Hematopoietic multipotent progenitor cell treated with erythropoietin and hydrocortisone succinate and interleukin-3 and kit ligand, for 17 days (in vitro differentiated cells): ENCODE data around the gene ZNF564.
"Not testable (repeated sequence)": the region's sequence is repeated elsewhere in the genome, so short reads cannot be mapped to it uniquely, and the experiment has no call there.

Experiments
- DNase-seq: peaks from one replicate; pipeline ENCODE4 v3.0.0-alpha.2; 2015; ENCODE audit warnings: low spot score

The ZNF564 gene

GRCh38 chr19:12497032-12497431 is 54.2 kb downstream of the ZNF564 start:
- no peak for DNase-seq

- DNase-seq: no peak
Observed at GRCh38 chr19:12496480-12496879, 54.8 kb downstream of the ZNF564 start.

GRCh38 chr19:12495002-12495802 is 56.1 kb downstream of the ZNF564 start:
- DNase-seq: peak; percentile 67

- DNase-seq: no peak
Observed at GRCh38 chr19:12494260-12494860, 56.9 kb downstream of the ZNF564 start.

GRCh38 chr19:12486265-12486783 is 65.0 kb downstream of the ZNF564 start:
- DNase-seq: not testable (repeated sequence)

GRCh38 chr19:12485571-12485970 is 65.7 kb downstream of the ZNF564 start:
- DNase-seq: no peak

- DNase-seq: no peak
Observed at GRCh38 chr19:12485052-12485416, 66.2 kb downstream of the ZNF564 start.

GRCh38 chr19:12484371-12485051 is 66.8 kb downstream of the ZNF564 start, which contains the start of gene ZNF709:
Gene ZNF709, minus strand, starts transcription at chr19:12484816. Its CDS starts 159 bp downstream, at chr19:12484657.
- peak; percentile 34 for DNase-seq

- no peak for DNase-seq
Observed at GRCh38 chr19:12484011-12484370, 67.3 kb downstream of the ZNF564 start.

- no peak for DNase-seq
Observed at GRCh38 chr19:12482509-12482886, 68.8 kb downstream of the ZNF564 start.

- no peak for DNase-seq
Observed at GRCh38 chr19:12481781-12482508, 69.3 kb downstream of the ZNF564 start.

GRCh38 chr19:12478234-12478941 is 72.9 kb downstream of the ZNF564 start:
- no peak for DNase-seq
